Colon (tissue), 2 donors: ENCODE data around the gene NKAIN4.

Source experiments
- FAIRE-seq: peaks from 2 replicates; lab custom pipeline; 2012; peaks lifted over from hg19 to GRCh38; lab: Jason Lieb, UNC
- donor health status: control.
- donor health status: control.

The NKAIN4 gene

DNA sequence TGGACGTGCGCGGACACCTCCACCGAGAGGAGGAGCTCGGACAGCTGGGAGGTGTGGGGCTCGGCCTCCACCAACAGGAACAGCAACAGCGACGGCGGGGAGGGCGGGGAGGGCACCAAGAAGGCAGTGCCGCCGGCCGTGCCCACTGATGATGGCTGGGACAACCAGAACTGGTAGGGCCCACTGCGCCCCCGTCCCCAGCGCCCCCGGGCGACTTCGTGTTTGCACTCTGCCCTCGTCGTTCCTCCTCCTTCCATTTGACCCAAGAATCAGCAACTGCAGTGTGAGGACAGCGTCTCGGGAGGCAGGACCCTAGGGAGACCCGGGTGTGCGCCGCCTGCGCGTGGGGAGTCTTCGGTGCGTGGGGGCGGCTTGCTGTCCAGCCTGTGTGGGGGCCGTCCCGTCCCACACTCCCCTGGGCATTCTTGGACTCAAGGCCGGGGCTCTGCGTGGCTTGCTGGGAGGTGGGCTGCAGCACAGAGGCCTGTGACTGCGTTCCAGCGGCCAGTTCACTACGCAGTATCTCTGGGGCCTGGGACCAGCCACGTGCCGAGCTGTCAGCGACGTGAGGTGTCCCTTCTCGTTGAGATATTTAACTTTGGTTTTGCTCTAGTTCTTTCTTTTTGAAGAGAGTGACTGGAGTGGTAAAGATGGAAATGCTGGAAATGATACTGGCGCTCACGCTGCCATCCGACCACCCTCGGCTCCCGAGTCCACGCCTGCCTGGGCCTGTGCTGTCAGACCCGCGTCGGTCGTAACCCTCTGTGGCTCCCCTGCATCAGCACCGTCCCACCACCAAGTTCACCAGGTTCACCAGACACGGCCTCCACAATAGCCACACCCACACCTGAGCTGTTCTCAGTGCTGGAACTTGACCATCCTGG lies 33.7 kb upstream of the NKAIN4 start:
- no peak for FAIRE-seq

DNA sequence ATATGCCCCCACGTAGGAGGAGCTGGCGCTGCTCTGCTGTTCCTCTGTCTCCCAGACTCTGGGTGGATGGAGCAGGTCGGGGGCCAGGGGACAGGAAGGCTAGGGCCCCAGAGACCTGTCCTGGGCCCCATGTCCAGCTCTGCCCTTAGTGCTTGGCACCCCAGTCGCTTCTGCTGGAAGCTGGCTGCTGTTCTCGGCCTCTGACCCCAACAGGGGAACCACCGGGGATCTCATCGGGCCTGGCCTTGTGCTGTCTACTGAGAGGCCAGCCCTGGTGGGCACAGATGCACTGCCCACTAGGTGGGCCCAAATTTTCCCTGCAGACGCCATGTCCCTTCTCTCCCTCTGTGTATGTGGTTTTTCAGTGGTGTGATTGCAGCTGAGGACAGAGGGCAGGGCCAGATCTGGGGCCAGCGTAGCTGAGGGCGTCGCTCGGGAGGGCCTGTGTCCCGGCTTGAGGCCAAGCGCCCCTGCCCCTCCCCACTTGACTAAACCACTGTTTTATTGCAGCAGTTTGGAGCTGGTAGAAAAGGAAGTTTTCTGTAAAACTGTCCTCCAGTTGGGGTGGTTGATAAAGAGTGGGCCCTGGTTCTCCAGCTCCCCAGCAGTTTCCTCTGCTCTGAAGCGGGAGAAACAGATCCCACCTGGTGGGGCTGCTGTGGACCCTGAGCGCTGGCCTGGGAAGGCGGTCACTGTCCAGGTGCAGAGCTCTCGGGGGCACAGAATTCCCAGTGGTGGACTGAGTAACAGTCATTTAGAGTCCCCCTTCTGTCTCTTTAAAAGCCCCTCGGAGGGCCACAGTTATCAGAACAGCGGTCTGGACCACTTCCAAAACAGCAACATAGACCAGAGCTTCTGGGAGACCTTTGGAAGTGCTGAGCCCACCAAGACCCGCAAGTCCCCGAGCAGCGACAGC lies 32.8 kb upstream of the NKAIN4 start:
- no peak for FAIRE-seq

DNA sequence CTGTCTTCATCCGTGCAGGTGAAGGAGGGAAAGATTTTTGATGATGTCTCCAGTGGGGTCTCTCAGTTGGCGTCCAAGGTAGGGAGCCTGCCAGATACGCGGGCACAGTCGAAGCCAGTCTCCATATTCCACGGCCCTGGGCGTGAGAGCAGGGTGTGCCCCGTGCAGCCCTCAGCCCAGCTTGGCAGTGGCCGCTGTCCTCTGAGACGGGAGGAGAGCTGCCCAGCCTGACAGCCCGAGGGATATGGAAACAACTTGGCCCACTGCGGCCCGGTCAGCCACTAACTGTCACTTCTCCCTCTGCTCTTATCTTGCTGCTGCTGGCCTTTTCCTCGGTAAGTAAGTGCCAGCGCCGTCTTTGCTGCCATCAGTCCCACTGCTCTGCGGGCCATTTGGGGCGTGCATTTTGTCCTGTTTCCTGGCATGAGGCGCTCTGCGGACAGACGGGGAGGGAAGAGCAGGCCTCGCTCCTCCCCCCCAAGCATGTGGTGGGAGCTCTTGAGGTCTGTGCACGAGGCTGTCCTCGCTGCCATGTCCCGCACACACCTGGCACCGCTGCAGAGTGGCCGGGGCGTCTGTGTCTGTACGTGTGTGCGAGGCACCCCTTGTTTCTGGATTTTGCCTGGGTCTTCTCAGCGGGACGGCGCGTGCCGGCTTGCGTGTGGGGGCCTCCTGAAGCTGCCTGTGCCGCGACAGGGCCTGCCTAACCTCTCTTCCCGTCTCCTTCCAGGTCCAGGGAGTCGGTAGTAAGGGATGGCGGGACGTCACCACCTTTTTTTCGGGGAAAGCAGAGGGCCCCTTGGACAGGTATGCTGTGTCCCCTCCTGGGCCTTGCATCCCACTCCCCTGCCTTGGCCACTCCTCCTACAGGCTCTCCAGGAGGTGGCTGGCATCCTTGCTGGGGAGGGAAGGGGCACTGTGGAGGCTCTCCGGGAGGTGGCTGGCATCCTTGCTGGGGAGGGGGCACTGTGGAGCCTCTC lies 31.7 kb upstream of the NKAIN4 start:
- FAIRE-seq: no peak

DNA sequence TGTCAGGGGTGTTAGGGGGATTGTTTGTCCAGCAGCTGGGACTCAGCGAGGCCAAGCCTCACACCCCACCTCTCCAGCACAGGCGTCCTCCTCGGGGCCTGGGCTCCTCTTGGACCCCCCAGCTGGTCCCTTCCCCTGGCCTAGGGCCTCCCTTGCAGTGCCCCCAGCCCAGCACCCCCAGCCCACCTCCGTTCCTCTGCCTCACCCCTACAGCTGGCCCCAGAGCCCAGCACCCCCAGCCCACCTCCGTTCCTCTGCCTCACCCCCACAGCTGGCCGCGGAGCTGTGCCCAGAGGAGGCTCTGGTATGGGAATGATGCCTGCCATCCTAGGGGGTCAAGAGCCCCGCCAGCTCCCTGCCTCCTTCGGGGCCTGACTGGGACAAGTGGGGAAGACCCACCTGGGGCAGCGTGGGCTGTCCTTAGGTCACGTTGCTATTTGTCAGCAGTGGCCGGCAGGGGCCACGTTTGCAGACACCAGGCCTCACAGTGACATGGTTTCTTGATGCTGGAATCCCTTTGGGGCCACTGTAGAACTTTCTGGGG lies 30.8 kb upstream of the NKAIN4 start:
- no peak for FAIRE-seq

DNA sequence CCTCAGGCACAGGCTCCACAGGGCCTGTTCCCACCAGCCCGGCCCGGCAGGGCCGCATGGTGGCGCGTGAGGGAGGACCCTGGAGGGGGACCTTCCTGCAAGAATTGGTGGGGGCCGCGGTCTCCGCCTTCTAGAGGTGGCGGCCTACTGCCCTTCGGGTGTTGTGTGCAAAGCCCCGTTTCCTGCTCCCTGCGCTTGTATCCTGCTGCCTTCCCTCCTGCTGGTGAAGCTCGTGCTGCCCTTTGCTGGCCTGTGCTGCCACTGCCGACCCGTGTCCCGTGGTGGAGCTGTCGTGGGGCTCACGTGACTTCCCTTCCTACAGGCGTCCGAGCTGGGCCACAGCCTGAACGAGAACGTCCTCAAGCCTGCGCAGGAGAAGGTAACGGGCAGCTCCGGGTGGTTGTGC lies 30.3 kb upstream of the NKAIN4 start:
- FAIRE-seq: no peak

DNA sequence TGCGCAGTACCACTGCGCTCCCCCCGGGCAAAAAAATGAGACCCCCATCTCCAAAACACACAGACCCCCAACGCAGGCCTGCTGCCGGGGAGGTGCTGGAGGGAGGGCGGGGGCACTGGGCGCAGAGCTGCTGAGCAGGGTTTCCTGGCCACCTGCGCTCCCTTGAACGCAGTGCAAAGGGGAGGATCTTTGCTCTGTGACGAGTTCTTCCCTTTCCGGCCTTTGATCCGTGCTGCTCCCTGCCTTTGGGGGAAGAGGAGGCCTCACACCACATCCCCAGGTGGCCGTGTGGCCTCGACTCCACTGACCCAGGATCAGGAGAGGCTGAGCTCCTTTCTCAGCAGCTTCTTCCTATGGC lies 29.8 kb upstream of the NKAIN4 start:
- no peak for FAIRE-seq

DNA sequence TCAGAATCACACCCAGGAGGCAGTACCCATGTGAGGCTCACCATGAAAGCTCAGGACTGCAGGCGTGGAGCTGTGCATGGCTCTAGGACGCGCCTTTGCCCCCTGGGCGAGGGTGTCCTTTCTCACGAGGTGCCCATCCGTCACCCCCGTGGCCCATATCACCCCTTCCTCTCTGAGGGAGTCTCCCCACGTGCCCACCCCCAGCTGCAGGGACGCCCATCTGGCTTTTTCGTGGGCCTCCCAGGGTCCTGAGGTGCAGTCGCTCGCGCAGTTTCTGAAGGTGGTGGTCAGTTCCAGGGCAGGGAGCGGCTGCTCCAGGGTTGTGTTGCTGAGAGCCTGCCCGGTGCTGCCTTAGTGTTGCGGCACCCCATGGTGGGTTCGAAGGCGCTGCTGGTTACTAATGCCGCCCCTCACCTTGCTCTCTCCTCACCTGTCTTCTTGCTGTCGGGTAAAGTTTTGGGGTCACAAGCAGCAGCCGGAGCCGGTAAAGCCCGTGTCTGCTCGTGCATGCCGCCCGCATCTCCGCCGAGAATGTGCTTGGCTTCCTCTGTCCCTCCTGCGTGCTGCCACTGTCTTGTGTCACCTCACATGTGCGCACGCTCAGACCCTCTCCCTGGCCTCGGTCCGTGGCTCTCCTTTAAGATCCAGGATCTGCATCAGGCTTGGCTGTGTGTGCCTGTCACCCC lies 29.3 kb upstream of the NKAIN4 start:
- FAIRE-seq: no peak

DNA sequence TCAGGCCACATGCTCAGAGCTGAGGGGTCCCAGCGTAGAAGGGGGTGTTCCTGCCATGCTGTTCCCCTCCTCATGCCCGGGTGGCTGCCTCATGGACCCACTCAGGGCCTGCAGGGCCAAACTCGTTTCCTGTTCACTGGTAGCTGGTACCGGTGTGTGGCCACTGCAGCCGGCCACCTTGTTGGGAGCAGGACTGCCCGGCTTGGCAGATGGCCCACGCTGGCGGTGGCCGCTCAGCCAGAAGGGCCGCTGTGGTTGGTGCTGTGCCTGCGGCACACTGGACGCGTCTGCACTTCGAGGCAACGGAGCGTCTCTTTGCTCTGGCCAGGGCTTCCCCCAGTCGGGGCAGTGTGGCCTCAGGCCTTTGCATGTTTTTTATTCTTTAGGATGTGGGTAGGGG lies 28.7 kb upstream of the NKAIN4 start:
- no peak for FAIRE-seq

DNA sequence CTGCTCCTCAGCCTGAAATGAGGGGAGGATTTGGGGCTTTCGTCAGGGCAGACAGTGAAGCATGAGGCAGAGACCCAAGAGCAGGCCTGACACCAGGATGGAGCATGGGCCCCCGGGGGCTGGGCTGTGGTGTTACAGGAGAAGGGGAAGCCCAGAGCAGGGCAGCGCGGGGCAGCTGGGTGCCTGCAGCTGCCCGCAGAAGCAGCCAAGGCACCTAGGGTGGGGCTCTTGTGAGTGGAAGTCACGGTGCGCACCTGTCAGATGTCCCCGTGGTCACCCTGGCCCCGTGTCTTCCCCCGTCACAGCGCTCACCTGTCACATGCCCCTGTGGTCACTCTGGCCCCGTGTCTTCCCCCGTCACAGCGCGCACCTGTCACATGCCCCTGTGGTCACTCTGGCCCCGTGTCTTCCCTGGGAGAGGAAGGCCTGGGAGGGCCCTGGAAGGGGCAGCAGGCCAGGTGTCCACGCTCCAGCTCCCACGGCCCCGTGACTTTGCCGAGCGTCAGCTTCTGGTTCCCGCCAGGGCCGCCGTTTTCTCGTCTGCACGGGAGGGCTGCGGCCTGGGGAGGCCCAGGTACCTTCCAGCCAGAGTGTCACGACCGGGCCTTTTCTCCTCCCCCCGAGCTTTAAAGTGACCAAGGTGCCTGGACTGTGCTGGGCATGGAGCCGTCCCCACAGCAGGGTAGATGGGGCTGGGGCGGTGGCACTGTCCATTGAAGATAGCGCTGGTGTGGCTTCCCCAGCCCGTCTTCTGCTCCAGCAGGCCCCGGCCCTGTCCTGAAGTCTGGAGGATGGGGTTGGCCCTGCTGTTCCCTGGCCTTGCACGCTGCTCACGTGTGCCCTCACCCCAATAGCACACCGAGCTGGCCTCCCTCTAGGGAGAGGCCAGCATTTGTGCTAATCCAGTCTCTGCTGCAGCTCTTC lies 27.7 kb upstream of the NKAIN4 start:
- no peak for FAIRE-seq

DNA sequence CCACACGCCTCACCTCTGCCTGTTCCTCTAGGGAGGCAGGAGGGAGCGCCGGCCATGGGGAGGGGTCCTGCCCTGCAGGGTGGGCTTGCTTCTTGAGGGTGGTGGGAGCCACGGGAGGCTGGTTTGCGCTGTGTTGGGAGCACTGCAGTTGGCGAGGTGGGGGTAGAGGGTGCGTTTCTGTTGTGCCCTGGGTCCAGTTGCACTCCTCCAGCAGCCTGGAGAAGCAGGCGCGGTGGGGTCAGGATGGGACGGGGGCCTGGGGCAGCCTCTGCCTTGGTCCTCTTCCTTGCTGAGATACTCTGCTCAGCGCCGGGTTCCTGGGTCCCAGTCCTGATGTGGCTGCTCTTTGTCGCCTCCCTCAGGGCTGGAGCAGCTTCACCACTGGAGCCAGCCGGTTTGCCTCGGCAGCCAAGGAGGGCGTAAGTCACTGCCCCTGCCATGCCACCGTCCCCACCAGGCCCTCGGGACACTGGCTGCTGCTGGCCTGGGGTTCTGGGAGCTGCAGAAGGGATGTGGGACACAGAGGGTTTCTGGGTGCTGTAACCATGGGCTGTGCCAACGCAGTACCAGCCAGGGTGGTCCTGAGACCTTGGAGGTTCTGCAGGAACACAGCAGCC lies 26.8 kb upstream of the NKAIN4 start:
- FAIRE-seq: no peak

DNA sequence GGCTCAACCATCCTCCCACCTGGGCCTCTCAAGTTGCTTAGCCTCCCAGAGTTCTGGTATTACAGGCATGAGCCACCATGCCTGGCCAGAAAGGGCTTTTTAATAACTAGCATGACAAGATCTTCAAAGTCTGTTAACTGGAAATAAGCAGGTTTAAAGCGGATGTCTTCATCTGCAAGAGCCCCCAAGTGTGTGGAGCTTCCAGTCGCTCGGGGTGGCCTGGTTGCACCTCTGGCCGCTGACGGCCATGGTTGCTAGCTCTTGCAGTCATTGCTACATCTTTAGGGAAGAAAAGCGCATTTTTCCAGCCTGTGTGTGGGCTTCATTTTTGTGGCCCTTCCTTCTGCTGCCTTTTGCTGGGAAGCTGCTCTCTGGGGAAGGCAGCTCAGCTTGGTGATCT lies 26.1 kb upstream of the NKAIN4 start:
- FAIRE-seq: no peak

DNA sequence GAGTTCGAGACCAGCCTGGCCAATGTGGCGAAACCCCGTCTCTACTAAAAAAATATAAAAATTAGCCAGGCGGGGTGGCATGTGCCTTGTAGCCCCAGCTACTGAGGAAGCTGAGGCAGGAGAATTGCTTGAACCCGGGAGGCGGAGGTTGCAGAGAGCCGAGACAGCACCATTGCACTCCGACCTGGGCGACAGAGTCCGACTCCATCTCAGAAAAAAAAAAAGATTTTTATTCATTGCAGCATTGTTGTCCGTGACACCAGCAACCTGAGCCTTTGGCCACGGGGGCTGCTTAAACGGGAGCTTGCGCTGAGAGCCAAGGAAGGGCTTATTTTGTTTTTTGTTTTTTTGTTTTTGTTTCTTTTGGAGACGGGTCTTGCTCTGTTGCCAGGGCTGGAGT lies 25.7 kb upstream of the NKAIN4 start:
- no peak for FAIRE-seq

DNA sequence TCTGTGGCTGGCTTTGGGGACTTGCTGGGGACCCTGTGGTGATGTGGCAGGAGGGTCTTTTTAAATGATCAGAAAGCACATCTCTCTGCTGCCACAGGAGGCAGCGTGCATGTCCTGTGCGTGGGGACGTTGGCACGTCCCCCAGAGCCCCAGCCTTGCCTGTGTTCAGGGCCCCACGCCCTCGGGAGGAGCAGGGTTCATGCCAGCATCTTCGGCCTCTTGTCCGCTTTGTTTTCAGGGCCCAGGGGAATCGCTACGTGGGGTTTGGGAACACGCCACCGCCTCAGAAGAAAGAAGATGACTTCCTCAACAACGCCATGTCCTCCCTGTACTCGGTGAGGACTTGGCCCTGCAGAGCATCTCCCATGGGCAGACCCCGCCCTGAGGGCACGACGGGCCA lies 24.4 kb upstream of the NKAIN4 start:
- FAIRE-seq: no peak

DNA sequence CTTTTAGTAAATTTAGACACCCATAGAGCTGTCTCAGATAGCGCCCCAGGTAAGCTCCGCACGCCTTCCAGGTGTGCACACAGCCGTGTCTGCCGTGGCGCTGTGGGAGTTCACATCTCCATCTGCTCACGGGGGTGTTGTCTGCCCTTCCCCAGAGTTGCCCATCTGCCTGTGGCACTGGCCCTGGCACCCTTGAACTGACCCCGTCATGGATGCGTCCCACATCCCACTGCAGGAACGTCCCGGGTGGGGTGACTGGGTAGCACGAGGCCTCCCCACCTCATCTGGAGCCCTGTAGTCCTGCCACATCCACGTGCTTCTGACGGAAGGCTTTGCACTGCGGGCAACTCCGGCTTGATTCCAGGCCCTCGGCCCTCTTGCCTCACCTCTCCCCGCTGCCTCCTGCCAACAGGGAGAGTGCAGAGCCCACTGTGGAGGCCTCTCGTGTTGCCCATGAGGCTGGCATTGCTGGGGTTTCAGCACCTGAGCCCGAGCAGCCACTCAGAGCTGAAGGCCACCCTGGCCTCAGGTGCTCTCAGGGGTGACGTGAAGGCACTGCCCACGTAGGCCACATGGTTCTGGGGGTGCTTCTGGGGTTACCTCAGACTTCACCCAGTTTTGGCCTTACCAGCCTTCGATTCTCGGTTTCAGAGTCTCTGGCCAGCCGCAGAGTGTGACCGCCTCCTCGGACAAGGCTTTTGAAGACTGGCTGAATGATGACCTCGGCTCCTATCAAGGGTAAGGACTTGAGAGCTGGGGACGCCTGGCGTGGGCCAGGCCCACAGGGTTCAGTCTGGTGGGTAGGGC lies 23.4 kb upstream of the NKAIN4 start:
- FAIRE-seq: no peak

DNA sequence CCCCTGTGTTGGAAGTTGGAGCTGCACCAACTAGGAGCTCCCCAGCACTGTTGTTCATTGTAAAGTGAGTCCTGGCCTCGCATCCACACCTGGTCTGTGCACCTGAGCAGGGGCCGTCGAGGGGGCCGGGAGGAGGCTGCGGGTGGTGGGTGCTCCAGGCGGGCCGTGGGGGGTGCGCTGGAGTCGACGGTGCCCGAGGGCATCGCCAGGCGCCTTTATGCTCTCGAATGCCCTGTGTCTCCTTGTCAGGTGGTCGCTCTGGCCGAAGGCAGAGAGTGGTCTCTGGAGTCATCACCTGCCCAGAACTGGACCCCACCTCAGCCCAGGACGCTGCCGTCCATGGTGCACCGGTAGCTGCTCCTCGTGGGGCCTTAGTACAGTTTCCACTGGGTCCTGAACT lies 22.7 kb upstream of the NKAIN4 start:
- FAIRE-seq: no peak

DNA sequence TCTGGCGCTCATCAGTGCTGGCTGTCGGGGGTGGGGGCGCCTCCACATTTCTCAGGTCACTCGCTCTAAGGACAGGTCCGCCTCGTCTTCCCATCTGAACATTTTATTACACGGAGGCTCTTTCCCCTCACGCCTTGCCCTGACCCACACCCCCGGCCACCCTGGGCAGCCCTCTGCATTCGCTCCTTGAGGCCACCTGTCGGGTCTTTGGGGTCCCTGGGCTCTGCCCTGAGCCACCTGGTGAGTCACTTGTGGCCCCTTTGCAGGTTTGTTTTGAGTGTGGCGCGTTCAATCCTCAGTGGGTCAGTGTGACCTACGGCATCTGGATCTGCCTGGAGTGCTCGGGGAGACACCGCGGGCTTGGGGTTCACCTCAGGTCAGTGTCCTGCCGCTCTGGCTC lies 21.6 kb upstream of the NKAIN4 start:
- FAIRE-seq: no peak

DNA sequence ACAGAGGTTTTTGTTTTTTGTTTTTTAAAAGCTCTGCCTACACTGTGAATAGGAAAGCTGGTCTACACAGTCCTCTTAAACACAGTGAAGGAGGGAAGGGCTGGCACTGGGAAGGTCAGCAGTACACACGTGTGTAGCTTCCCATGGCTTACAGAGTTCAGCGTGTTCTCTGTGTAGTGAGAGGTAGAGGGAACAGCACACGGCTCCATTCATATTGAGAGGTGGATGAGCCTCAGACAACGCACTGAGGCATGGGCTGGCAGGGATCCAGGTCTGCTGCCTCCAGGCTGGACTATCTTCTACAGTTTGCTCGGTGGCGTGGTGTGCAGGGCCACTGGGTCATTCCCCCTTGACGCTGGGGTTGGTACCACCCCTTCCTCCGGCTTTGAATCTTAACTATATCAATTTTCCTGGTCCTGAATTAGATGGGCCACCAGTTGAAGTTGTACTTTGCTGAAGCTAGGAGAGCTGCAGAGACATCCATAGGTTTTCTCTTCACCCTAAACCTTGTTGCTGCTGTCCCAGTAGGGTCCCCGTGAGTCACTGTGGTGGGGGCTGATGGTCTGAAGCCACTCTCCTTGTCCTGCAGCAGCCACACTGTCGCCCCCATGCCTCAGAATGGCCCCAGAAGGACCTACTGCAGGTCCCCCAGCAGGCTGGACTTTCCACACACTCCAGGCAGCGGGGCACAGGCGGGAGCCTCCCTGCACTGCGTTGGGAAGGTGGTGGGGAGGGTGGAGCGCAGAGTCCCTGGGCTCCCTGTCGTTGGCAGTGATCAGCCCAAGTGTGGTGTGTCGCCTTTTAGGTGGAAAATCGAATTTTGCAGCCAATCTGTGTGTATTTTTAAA lies 20.3 kb upstream of the NKAIN4 start:
- FAIRE-seq: no peak
